HG02798 (cell line): ENCODE measurements around the gene UBN1.
"Not testable (repeated sequence)": the region's sequence is repeated elsewhere in the genome, so short reads cannot be mapped to it uniquely, and the experiment has no call there.

Experiments
- ATAC-seq: cut with Tn5 transposase; IDR thresholded peaks from one replicate; pipeline ENCODE4 v1.9.1; 2021; ENCODE audit warnings: mild to moderate bottlenecking; ENCODE audit not compliant: unreplicated experiment, poor library complexity

The UBN1 gene

GRCh38 chr16:4924593-4925292, 77.5 kb downstream of the UBN1 start:
- no peak for ATAC-seq

- ATAC-seq, result no peak
Measured at GRCh38 chr16:4925293-4925607, 78.0 kb downstream of the UBN1 start.

GRCh38 chr16:4925791-4926190, 78.5 kb downstream of the UBN1 start:
- no peak for ATAC-seq

- no peak for ATAC-seq
Measured at GRCh38 chr16:4926928-4927327, 79.6 kb downstream of the UBN1 start.

- ATAC-seq, result no peak
Measured at GRCh38 chr16:4927661-4928060, 80.4 kb downstream of the UBN1 start.

GRCh38 chr16:4928227-4928626, 80.9 kb downstream of the UBN1 start:
- no peak for ATAC-seq

GRCh38 chr16:4929619-4930018, 82.3 kb downstream of the UBN1 start:
- ATAC-seq, result not testable (repeated sequence)

- no peak for ATAC-seq
Measured at GRCh38 chr16:4931381-4931780, 84.1 kb downstream of the UBN1 start.
